ENCODE measurements around the gene AP1S2.
"Not testable (repeated sequence)": the region's sequence is repeated elsewhere in the genome, so short reads cannot be mapped to it uniquely, and the experiment has no call there.

AP1S2 gene

DNA sequence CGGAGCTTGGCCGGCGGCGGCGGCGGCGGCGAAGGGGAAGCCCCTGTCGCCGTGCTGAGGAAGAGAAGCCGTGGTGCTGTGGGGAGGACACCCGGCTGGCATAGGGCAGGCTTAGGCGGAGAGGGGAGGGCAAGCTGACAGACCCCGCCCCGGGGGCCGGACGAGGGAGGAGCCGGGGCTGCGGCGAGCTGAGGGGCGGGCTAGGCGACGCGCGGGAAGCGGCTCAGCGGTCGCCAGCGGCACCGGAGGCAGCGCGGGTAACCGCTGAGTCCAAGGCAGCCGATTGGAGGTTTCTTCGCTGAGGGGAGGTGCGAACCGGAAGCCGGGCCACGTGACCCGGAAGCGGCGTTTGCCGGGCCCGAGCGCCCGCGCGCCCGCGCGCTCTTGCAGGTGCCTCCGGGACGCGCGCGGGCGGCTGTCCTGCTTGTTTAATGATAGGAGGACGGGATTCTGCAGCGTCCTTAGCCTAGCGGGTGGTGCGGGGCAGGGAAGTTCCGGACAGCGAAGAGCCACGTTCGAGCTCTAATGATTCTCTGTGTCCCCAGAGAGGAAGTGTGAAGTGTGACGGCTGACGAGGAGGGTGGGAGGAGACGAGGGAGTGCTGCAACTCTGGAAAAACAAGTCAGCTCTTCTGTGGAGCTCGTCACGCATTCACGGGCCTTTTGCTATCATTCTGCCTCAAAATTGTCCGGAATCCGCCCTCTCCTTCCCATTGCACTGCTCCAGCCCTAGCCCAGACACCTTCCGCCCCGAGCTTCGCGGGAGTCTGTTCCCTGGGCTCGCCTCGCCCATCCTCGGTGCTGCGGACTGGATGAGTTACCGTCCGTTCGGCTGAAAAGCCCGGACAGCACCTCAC, at the start of gene AP1S2:
TSS of gene AP1S2 (minus strand) at position 102 of the 856 bp plus-strand sequence. CDS start 2,289 bp downstream, outside the sequence.
- peak; percentile 79 to 96 for DNase-seq (ENCODE audit: low read depth in 2 of 2)

DNA sequence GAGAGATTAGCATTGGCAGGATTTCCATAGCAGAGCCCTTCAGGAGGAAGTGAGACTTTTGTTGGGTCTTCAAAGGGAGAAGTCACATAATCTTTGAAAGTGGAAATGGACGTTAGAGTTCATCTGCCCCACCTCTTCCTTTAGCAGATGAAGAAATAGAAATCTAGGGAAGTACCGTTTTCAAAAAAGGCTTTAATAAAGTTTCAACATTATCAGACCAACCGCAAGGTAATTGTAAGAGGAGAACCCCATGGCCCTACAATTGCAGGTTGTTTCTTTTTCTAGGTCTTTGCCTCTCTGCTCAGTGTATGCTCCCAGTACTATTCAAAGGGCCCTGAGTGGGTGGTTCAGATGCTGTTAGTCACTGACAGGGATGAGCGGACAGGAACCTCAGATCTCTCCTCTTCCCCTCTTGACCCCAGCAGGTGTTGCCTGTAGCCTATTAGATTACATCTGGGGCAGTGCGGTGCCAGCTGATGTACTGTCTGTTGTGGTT, 48.6 kb upstream of the AP1S2 start:
- DNase-seq (ENCODE audit: low read depth in 2 of 2): no peak

GRCh38 chrX:15895334-15895733, 40.7 kb upstream of the AP1S2 start:
- no peak for DNase-seq (ENCODE audit: low read depth in 2 of 2)

- DNase-seq (ENCODE audit: low read depth in 2 of 2): no peak
Observed at GRCh38 chrX:15894724-15895123, 40.1 kb upstream of the AP1S2 start.

DNA sequence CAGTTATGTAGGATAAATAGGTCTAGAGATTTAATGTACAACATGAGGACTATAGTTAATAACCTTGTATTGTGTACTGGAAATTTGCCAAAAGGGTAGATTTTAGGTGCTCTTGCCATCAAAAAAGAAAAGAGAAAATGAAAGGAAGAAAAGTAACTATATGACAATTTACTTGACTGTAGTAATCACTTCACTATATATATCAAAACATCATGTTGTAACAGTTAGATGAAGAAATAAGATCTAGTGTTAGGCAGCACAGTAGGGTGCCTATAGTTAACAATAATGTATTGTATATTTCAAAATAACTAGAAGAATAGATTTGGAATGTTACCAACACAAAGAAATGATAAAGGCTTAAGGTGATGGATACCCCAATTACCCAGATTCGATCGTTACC, 35.9 kb upstream of the AP1S2 start:
- DNase-seq (ENCODE audit: low read depth in 2 of 2): no peak

DNA sequence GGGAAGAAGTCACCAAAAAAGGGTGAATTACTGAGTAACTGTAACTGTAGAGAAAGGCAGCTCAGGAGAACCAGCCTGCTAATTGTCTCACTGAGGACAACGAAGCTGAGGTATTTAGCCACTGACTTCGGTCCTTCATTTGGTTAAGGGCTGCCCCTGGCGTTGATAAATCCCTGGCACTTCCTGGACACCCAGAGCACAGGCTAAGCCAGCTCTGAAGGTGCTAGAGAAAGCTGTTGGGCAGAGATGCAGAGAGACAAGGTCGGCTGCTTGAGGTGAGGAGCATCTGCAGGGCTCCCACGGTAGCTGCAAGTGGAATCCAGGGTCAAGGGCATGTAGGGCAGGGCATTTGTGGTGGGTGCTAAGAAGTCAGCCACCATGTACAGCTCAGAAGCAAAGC, 33.4 kb upstream of the AP1S2 start:
- DNase-seq (ENCODE audit: low read depth in 2 of 2): no peak

GRCh38 chrX:15883540-15883863, 28.9 kb upstream of the AP1S2 start:
- DNase-seq (ENCODE audit: low read depth in 2 of 2): no peak

DNA sequence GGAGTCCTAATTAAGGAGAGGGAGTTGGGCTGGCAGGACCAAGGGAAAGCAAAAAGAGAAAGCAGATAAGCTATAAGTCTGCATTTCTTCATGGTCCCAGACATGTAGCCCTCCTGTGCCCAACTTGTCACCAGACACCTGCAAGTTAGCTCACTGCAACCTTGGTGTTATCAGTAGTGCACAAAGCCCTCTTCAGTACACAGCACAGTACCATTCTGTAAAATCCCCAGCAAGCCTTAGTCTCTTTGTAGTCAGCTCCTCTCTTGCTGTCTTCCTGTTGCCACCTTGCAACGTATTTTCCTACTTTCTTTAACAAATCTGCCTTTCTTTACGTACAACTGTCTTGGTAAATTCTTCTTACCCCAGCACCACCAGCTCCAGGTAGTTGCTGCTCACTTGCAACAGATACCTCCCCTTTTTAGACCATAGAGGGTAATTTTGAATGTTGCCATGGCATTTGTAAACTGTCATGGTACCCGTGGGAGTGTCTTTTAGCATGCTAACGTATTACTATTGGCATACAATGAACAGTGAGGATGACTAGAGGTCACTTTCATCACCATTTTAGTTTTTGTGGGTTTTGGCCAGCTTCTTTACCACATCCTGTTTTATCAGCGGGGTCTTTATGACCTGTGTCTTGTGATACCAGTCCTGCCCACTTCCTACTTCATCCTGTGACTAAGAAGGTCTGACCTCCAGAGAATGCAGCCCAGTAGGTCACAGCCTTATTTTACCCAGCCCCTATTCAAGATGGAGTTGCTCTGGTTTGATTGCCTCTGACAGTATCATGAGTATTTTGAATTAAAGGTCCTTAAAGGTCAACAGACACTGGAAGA, 28.3 kb upstream of the AP1S2 start:
- no peak for DNase-seq (ENCODE audit: low read depth in 2 of 2)

GRCh38 chrX:15881381-15881897, 26.8 kb upstream of the AP1S2 start:
- DNase-seq (ENCODE audit: low read depth in 2 of 2): no peak

DNA sequence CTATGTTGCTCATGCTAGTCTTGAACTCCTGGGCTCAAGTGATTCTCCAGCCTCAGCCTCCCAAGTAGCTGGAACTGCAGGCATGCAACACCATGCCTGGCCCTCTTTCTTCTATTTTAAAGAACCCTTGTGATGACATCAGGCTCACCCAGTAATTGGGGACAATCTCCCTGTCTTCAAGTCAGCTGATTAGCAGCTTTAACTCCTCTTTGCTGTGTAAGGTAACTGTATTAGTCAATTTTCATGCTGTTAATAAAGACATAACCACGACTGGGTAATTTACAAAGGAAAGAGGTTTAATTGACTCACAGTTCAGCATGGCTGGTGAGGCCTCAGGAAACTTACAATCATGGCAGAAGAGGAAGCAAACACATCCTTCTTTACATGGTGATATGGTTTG, 23.3 kb upstream of the AP1S2 start:
- DNase-seq (ENCODE audit: low read depth in 2 of 2): not testable (repeated sequence)

DNA sequence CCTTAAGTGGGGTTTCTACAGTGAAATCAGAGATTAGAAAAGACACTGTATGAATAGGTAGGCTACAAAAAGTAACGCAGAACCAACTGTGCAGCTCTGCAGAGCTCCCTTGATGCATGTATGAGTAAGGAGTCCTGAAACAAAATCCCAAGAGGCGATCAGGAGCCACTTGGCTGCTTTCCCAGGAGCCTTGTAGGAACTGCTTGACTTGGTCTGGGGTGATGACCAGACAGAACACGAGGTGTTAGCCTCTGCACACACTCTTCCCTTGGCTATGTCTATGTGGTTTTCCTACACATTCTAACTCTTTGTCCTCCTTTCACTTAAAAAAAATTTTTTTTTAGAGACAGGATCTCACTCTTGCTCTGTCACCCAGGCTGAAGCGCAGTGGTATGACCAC, 22.8 kb upstream of the AP1S2 start:
- no peak for DNase-seq (ENCODE audit: low read depth in 2 of 2)

DNA sequence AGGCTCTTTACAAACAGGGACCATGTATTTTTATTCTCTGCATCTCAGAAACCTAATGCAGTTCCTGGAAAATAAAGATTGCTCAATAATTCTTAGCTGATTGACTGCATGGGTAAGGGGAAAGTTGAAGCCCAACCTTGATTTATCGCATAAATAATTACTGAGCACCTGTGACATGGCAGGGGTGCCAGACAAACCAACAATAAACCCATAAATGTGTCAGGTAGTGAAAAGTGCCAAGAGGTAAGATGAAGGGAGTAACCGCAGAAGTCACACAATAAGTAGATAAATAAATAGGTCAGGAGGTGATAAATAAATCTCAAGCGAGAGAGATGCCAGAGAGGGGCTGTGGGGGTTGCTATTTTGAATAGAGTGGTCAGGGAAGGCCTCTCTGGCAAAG, 20.1 kb upstream of the AP1S2 start:
- DNase-seq (ENCODE audit: low read depth in 2 of 2): no peak

GRCh38 chrX:15873566-15873965, 19.0 kb upstream of the AP1S2 start:
- DNase-seq (ENCODE audit: low read depth in 2 of 2): no peak

DNA sequence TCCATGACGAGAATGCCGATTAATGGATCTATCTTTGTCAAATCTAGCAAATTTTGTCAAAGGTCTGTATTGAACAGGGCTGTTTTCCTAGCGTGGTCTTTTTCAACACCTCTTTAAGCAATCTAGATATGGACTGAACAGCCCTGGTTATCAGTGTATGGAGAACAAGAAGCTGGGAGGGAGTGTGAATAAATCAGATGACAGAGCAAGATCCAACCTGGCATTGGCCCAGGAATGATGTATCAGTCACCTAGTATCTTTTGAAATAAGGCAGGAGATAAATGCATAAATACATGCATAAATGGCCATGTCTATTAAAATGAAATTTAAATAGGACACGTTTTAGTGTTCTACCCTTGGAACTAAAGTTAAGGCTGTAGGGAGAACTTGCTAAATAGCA, 15.7 kb upstream of the AP1S2 start:
- DNase-seq (ENCODE audit: low read depth in 2 of 2): no peak

GRCh38 chrX:15869695-15870094, 15.1 kb upstream of the AP1S2 start:
- no peak for DNase-seq (ENCODE audit: low read depth in 2 of 2)

DNA sequence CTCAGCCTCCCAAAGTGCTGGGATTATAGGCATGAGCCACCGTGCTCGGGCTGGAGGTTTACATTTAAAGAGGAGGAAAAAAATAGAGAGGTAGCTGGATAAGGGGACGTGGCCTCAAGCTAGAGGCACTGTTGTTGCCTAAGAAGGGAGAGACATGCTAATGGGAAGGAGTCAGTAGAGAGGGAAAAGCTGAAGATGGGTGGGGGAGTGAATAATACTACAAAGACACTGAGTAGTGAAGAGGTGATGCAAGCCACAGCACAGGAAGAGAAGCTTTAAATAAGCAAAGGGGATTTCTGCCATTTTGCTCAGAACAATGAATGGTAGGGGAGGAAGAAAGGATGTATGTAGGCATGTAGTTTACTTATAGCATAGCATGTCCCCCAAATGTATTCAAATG, 11.5 kb upstream of the AP1S2 start:
- DNase-seq (ENCODE audit: low read depth in 2 of 2): no peak

DNA sequence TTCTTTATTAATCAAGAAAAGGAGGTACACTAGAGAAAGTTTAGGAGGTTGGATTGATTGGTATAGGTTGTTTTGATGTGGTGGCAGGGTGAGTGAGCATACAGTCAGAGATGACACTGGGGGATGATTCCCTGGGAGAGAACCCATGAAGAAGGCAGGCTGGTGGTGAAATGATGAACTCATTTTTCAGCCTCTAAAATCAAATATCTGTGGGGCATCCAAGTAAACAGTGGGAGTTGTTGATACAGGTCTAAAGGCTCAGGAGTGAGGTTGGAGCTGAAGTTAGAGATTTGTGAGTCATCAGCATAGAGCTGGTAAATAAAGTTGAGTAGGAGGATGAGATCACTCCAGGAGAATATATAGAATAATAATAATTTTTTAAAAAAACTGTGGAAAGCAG, 10.0 kb upstream of the AP1S2 start:
- DNase-seq (ENCODE audit: low read depth in 2 of 2): no peak

DNA sequence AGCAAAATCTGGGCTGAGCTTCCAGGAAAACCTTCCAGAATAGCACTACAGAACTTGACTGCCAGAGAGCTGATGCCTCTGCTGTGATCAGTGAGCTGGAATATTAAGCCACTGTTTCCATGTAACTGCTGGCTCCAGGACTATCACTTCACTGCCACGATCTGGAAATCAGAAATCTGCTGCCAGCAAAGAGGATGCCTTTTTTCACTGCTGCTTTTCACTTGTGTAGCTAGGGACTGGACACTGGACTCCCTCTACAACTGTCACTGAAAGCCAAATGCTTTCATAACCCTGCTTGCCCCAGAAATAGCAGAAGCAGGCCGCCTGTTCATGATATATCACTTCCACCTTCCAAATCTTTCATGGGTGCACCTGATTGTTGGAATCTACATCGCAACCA, 9.4 kb upstream of the AP1S2 start:
- DNase-seq (ENCODE audit: low read depth in 2 of 2): no peak

DNA sequence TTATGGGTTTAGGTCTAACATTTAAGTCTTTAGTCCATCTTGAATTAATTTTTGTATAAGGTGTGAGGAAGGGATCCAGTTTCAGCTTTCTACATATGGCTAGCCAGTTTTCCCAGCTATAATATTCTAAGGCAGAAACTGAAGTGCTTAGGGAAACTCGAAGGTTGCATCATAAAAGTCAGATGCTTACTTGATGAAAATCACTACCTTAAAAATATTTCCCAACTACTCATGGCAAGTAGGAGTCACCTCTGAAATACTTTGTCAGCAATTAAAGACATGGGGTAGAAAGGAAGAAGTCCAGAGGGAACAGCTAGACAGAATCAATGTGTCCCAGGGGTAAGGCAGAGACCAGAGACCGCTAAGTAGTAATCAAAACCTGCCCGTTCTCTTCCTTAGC, 6.3 kb upstream of the AP1S2 start:
- DNase-seq (ENCODE audit: low read depth in 2 of 2): no peak

- DNase-seq (ENCODE audit: low read depth in 2 of 2): no peak
Observed at GRCh38 chrX:15858051-15858450, 3.4 kb upstream of the AP1S2 start.

DNA sequence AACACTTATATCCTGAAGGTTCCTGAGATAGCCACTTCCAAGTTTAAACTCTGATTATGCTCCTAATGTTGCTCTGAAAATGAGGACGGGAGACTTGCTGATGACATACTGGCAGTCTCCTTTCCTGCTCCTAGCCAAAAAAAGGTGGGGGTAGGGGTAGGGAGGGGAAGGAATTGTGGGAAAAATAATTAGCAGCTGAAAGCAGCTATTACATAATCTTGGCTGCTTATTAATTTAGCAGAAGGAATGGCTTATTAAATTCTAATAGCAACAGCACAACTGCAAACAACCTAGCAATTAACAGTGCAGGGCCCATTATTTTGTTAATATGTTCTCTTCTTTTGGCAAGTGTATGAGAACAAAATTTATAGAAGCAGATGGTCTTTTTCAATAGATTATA, 2.0 kb upstream of the AP1S2 start:
- DNase-seq (ENCODE audit: low read depth in 2 of 2): no peak

- DNase-seq (ENCODE audit: low read depth in 2 of 2): no peak
Observed at GRCh38 chrX:15856222-15856587, 1.6 kb upstream of the AP1S2 start.
